SK-N-SH treated with all-trans-retinoic acid at 6 μM for 48 hours (cell line): ENCODE results near the gene EMC8.

Experiments used
- ATAC-seq: fragments of 200-7000 bp; cut with Tn5 transposase; 3 replicates; pipeline ENCODE4 v1.9.1; 2020; ENCODE audit warnings: mild to moderate bottlenecking, moderate library complexity
- ARNTL ChIP-seq: fragments of 450-650 bp; formaldehyde crosslinking; IDR thresholded peaks from 2 replicates; pipeline ENCODE4 v1.5.0; 2020; ENCODE audit warnings: low read depth, mild to moderate bottlenecking, moderate library complexity, borderline replicate concordance
- BACH2 ChIP-seq: fragments of 250-450 bp; sonication (Bioruptor Pico); IDR thresholded peaks from 2 replicates; pipeline ENCODE4 v1.9.0; 2021; ENCODE audit warnings: mild to moderate bottlenecking, borderline replicate concordance
- CREB5 ChIP-seq: fragments of 250-450 bp; sonication (Bioruptor Pico); IDR thresholded peaks from 2 replicates; pipeline ENCODE4 v1.5.1; 2020; ENCODE audit warnings: low read depth, mild to moderate bottlenecking, moderate library complexity
- CSDC2 ChIP-seq: fragments of 250-450 bp; sonication (Bioruptor Pico); IDR thresholded peaks from 2 replicates; pipeline ENCODE4 v1.5.0; 2020; ENCODE audit warnings: mild to moderate bottlenecking, moderate library complexity
- ESRRG ChIP-seq: fragments of 250-450 bp; sonication (Bioruptor Pico); IDR thresholded peaks from 2 replicates; pipeline ENCODE4 v1.6.1; 2021; ENCODE audit warnings: mild to moderate bottlenecking
- GLIS3 ChIP-seq: fragments of 250-450 bp; sonication (Bioruptor Pico); IDR thresholded peaks from 2 replicates; pipeline ENCODE4 v1.5.0; 2020; ENCODE audit warnings: mild to moderate bottlenecking, moderate library complexity
- ISL1 ChIP-seq: fragments of 250-450 bp; sonication (Bioruptor Pico); IDR thresholded peaks from 2 replicates; pipeline ENCODE4 v2.1.2; 2022; ENCODE audit warnings: mild to moderate bottlenecking, moderate library complexity
- OSR1 ChIP-seq: fragments of 250-450 bp; sonication (Bioruptor Pico); IDR thresholded peaks from 2 replicates; pipeline ENCODE4 v1.8.0; 2022; ENCODE audit warnings: moderate library complexity, mild to moderate bottlenecking, inconsistent platforms
- PATZ1 ChIP-seq: fragments of 250-450 bp; sonication (Bioruptor Pico); IDR thresholded peaks from 2 replicates; pipeline ENCODE4 v1.8.0; 2020; ENCODE audit warnings: mild to moderate bottlenecking, moderate library complexity, borderline replicate concordance
- POU6F1 ChIP-seq: fragments of 250-450 bp; sonication (Bioruptor Pico); IDR thresholded peaks from 2 replicates; pipeline ENCODE4 v1.8.0; 2021; ENCODE audit warnings: low read depth, mild to moderate bottlenecking, moderate library complexity, borderline replicate concordance
- PPARA ChIP-seq: fragments of 250-450 bp; sonication (Bioruptor Pico); IDR thresholded peaks from 2 replicates; pipeline ENCODE4 v1.5.0; 2020; ENCODE audit warnings: mild to moderate bottlenecking, borderline replicate concordance
- RARB ChIP-seq: fragments of 250-450 bp; sonication (Bioruptor Pico); IDR thresholded peaks from 2 replicates; pipeline ENCODE4 v1.8.0; 2021; ENCODE audit warnings: mild to moderate bottlenecking, moderate library complexity
- TCF4 ChIP-seq: fragments of 250-450 bp; sonication (Bioruptor Pico); IDR thresholded peaks from 2 replicates; pipeline ENCODE4 v1.8.0; 2021; ENCODE audit warnings: mild to moderate bottlenecking, moderate library complexity, borderline replicate concordance
- TOX ChIP-seq: fragments of 250-450 bp; sonication (Bioruptor Pico); IDR thresholded peaks from 2 replicates; pipeline ENCODE4 v1.8.0; 2021; ENCODE audit warnings: mild to moderate bottlenecking, moderate library complexity, borderline replicate concordance
- TSHZ2 ChIP-seq: fragments of 250-450 bp; sonication (Bioruptor Pico); IDR thresholded peaks from 2 replicates; pipeline ENCODE4 v1.5.0; 2020; ENCODE audit warnings: mild to moderate bottlenecking, moderate library complexity
- ZC3H10 ChIP-seq: fragments of 250-450 bp; sonication (Bioruptor Pico); IDR thresholded peaks from 2 replicates; pipeline ENCODE4 v1.5.1; 2021; ENCODE audit warnings: mild to moderate bottlenecking, moderate library complexity
- ZFP30 ChIP-seq: fragments of 450-650 bp; formaldehyde crosslinking; IDR thresholded peaks from 2 replicates; pipeline ENCODE4 v1.5.0; 2022; ENCODE audit warnings: mild to moderate bottlenecking, moderate library complexity
- ZNF565 ChIP-seq: fragments of 450-650 bp; formaldehyde crosslinking; conservative IDR thresholded peaks from 2 replicates; pipeline ENCODE4 v1.5.0; 2020; ENCODE audit warnings: low read depth, mild to moderate bottlenecking, moderate library complexity
- ZNF70 ChIP-seq: fragments of 450-650 bp; formaldehyde crosslinking; IDR thresholded peaks from 2 replicates; pipeline ENCODE4 v1.5.0; 2020; ENCODE audit warnings: mild to moderate bottlenecking, moderate library complexity
- ZNF8 ChIP-seq: fragments of 450-650 bp; formaldehyde crosslinking; IDR thresholded peaks from 2 replicates; pipeline ENCODE4 v1.5.0; 2020; ENCODE audit warnings: mild to moderate bottlenecking, moderate library complexity

The EMC8 gene

GRCh38 chr16:85778873-85779272, 20.5 kb downstream of the EMC8 start (continued):
- TF ChIP-seq CREB5 (CRISPR knock-in tag) (no peak), TOX (CRISPR knock-in tag) (no peak), TSHZ2 (CRISPR knock-in tag) (no peak)

GRCh38 chr16:85777583-85778310, 21.6 kb downstream of the EMC8 start:
- TF ChIP-seq OSR1 (CRISPR knock-in tag), result no peak
- TF ChIP-seq TCF4, result no peak
- no peak for TF ChIP-seq BACH2
- TF ChIP-seq PPARA (CRISPR knock-in tag), result no peak
- TF ChIP-seq ZFP30, result no peak
- TF ChIP-seq TOX (CRISPR knock-in tag), result no peak
- no peak for TF ChIP-seq ZNF70 (CRISPR knock-in tag)
- no peak for TF ChIP-seq GLIS3 (CRISPR knock-in tag)
- no peak for TF ChIP-seq ZNF8
- no peak for TF ChIP-seq ESRRG (CRISPR knock-in tag)
- TF ChIP-seq ZNF565 (CRISPR knock-in tag), result no peak
- TF ChIP-seq CSDC2, result no peak
- no peak for TF ChIP-seq ZC3H10 (CRISPR knock-in tag)
- TF ChIP-seq TSHZ2 (CRISPR knock-in tag), result no peak
- TF ChIP-seq POU6F1 (CRISPR knock-in tag), result no peak
- TF ChIP-seq PATZ1 (CRISPR knock-in tag), result no peak
- TF ChIP-seq ARNTL (CRISPR knock-in tag), result no peak
- no peak for TF ChIP-seq RARB (CRISPR knock-in tag)
- no peak for ATAC-seq

- TF ChIP-seq POU6F1 (CRISPR knock-in tag) (no peak), RARB (CRISPR knock-in tag) (no peak), CSDC2 (no peak), ISL1 (CRISPR knock-in tag) (no peak), ZNF70 (CRISPR knock-in tag) (no peak), TCF4 (no peak)
- ATAC-seq, result no peak
Measured at GRCh38 chr16:85774811-85775210, 24.5 kb downstream of the EMC8 start.
